Adrenal gland (tissue), 12 donors: Measurements from ENCODE around the gene CLPX. TPM values are rescaled to one million over a fixed set of nuclear protein-coding genes. Genes with fewer than 3 reads are reported as not detected.

Source experiments
- DNase-seq, 7 donors: peaks; one replicate each; pipeline ENCODE4 v3.0.0-alpha.2; 2019 to 2020
- H3K27ac ChIP-seq, 5 donors: fragments of 200-600 bp; sonication (generic) in 4 of 5; 1 replicate in 3 of 5; 2 replicates in 2 of 5; pipeline versions ENCODE4 v1.5.1 to v1.8.0; 2016 to 2020; ENCODE audit warnings: mild to moderate bottlenecking in 1 of 5
- H3K27me3 ChIP-seq: fragments of 200-600 bp; 2 replicates; pipeline ENCODE4 v1.8.0; 2021
- H3K36me3 ChIP-seq, 2 donors: fragments of 200-600 bp; replicated peaks in 1 of 2; 1 replicate in 1 of 2; 2 replicates in 1 of 2; pipeline versions ENCODE4 v1.5.1 to v1.8.0; 2018 to 2022
- H3K4me1 ChIP-seq, 2 donors: fragments of 200-600 bp; replicated peaks in 1 of 2; 1 replicate in 1 of 2; 2 replicates in 1 of 2; pipeline versions ENCODE4 v1.5.1 to v1.8.0; 2018 to 2021
- H3K4me3 ChIP-seq, 4 donors: fragments of 200-600 bp; sonication (generic) in 3 of 4; one replicate each; pipeline ENCODE4 v1.5.1; 2016 to 2018
- H3K9me3 ChIP-seq, 3 donors: fragments of 200-600 bp; sonication (generic) in 1 of 3; replicated peaks in 1 of 3; 1 replicate in 2 of 3; 2 replicates in 1 of 3; pipeline versions ENCODE4 v1.5.1 to v1.8.0; 2016 to 2021
- CTCF ChIP-seq, 6 experiments: fragments of 450-650 bp in 4 of 6; fragments of 200-600 bp in 2 of 6; sonication (generic) in 1 of 6; IDR thresholded peaks; 1 replicate in 5 of 6; 2 replicates in 1 of 6; pipeline versions ENCODE4 v1.5.1 to v1.8.0; 2016 to 2021; ENCODE audit warnings: antibody characterized with exemption in 6 of 6, mild to moderate bottlenecking in 2 of 6, moderate library complexity in 1 of 6
- POLR2A ChIP-seq, 2 donors: fragments of 450-650 bp; IDR thresholded peaks; one replicate each; pipeline ENCODE4 v1.6.1; 2017; ENCODE audit warnings: antibody characterized with exemption in 2 of 2, mild to moderate bottlenecking in 2 of 2, moderate library complexity in 1 of 2
- WGBS, 4 donors: extraction: QIAGEN DNeasy Blood & Tissue Kit in 2 of 4; methylation state at CpG; one replicate each; pipeline versions ENCODE4 v1.1.5 to v1.1.7; 2013 to 2017; 5-methylcytosine and 5-hydroxymethylcytosine counted together
- intact Hi-C, 2 donors: fragments of 100-400 bp; cut with DNase I; formaldehyde crosslinking; loops; one replicate each; pipeline versions ENCODE4 v1.14.1 to v1.15.0; 2022 to 2023
- polyA plus RNA-seq, 3 donors: library from polyadenylated mRNA; stranded (reverse); fragments of 200-250 nt in 2 of 3; fragments of 350-450 nt in 1 of 3; fragmentation: Illumina TruSeq in 1 of 3; extraction: RNeasy Lipid Tissue Mini Kit (QIAGEN cat#74804) in 1 of 3; gene quantifications; one replicate each; pipeline ENCODE4 v1.2.3, GENCODE V29; 2013 to 2014
- total RNA-seq, 9 donors: library from RNA; depleted of rRNA in 4 of 9; stranded (reverse); fragments of >200 nt in 4 of 9; fragments of 120-200 nt in 1 of 9; fragmentation: NEBNext Ultra II Directional in 1 of 9; extraction: Animal tissue kit (Norgen Biotek cat#: 25700) in 1 of 9; gene quantifications; one replicate each; pipeline versions ENCODE4 v1.1.0 to v1.2.4, GENCODE V29; 2013 to 2023
- donor health status: healthy with polysubstance abuse.
- donor health status: Bipolar disorder and iron deficiency.
- donor health status: DM: yes; HTN: yes; CAD: no.
- donor health status: DM: no; HTN: no; CAD: no.
- donor health status: DM: no; HTN: no; CAD: no.
- donor health status: DM: yes; HTN: yes; CAD: no.

Gene CLPX
- total and polyA plus RNA-seq, 12 donors = 10.4 to 70.7 (median 49.7) TPM

DNA sequence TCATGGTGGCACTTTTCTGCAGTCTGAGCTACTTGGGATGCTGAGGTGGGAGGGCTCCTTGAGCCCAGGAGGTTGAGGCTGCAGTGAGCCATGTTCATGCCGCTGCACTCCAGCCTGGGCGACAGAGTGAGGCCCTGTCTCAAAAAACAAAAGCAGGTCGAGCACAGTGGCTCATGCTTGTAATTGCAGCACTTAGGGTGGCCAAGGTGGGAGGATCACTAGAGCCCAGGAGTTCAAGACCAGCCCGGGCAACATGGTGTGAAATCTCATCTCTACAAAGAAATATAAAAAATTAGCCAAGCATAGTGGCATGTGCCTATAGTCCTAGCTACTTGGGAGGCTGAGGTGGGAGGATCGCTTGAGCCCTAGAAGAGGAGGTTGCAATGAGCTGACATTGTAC is 80.1 kb downstream of the CLPX start:
- intact Hi-C loops = loop anchor here in 1 of 2 donors (10.0 kb wide), 1 partner anchor 50 kb away; no protein-coding TSS in a partner anchor
- TF ChIP-seq POLR2A (IDR thresholded peaks at IDR 0.05) (no peak), CTCF (IDR thresholded peaks at IDR 0.05) (no peak)
- Histone ChIP-seq H3K9me3 (no peaks in the 10 kb centered on the region), H3K27me3 (no peaks in the 10 kb centered on the region), H3K4me3 (no peak overlapping the region), H3K27ac (no peak overlapping the region), H3K36me3 (peaks cover 0 to 11% of the 10 kb centered on the region in 2 donors), H3K4me1 (no peaks in the 10 kb centered on the region)
- peak in 1 of 7 donors; percentile 24 for DNase-seq
- WGBS, 4 donors = 90 to 94% (median 93%) methylated on average over 4 to 5 of the region's 5 CpGs

DNA sequence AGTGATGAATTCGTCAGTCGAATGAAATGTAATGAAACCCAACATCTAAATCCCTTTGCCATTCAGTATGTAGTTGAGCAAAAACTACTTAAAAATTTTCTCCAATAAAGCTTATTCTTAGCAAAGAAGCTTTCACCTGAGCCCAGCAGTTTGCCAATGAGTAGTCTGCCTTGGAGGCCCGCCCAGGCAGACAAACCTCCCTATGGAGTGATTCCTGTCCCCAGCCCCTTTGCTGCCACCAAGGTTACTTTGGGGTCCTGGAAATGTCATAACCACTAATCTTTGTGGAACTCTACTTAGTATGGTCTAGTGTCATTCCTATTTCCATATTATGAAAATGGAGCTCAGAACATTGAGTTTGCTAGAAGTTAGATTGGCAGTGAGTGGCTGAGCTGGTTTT is 82.2 kb downstream of the CLPX start:
- peaks cover 0 to 30% of the 10 kb centered on the region in 2 donors for H3K36me3 ChIP-seq
- no peak overlapping the region for H3K4me3 ChIP-seq
- no peak for TF ChIP-seq POLR2A (IDR thresholded peaks at IDR 0.05)
- no peak for TF ChIP-seq CTCF (IDR thresholded peaks at IDR 0.05)
- no peak overlapping the region for H3K27ac ChIP-seq
- H3K27me3 ChIP-seq = no peaks in the 10 kb centered on the region
- intact Hi-C loops = loop anchor here in 1 of 2 donors (10.0 kb wide), 1 partner anchor 48 kb away; no protein-coding TSS in a partner anchor
- no peaks in the 10 kb centered on the region for H3K9me3 ChIP-seq
- no peaks in the 10 kb centered on the region for H3K4me1 ChIP-seq
- WGBS, 4 donors = 96 to 98% (median 97%) methylated on average over 3 of the region's 3 CpGs
- no peak for DNase-seq

- Histone ChIP-seq H3K9me3 (no peaks in the 10 kb centered on the region), H3K4me1 (no peaks in the 10 kb centered on the region), H3K4me3 (no peak overlapping the region), H3K27me3 (no peaks in the 10 kb centered on the region), H3K36me3 (peaks cover 0 to 38% of the 10 kb centered on the region in 2 donors), H3K27ac (no peak overlapping the region)
- intact Hi-C loops = loop anchor here in 1 of 2 donors (10.0 kb wide), 1 partner anchor 47 kb away; no protein-coding TSS in a partner anchor
- DNase-seq = peak in 1 of 7 donors; percentile 20
- TF ChIP-seq CTCF (IDR thresholded peaks at IDR 0.05) = no peak
- no peak for TF ChIP-seq POLR2A (IDR thresholded peaks at IDR 0.05)
- 67 to 80% (median 77%) methylated on average over 20 to 75 of the region's 75 CpGs for WGBS, 4 donors
Observed at GRCh38 chr15:65101891-65102708, 83.0 kb downstream of the CLPX start.

DNA sequence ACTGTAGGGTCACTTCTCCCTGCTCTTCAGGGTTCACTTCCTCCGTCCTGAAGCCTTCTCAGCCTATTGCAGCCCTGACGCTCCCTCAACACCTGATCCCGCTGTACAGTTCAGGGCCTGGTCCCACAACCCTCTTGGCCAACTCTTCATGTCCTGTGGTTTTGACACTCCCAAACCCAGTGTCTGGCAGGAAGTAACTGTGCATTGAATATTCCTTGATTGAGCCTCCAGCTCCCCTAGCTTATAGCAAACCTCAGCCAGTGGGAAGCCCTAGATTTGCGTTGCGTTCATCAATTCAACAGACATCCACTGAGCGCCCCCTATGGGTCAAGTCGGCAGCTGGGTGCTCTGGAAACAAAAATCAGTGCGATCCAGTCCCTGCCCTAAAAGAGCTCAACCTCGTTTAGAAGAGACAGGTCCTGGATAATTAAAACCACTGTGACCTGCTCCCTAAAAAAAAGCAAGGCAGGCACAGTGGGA is 83.7 kb downstream of the CLPX start:
- Histone ChIP-seq H3K27ac (no peak overlapping the region), H3K36me3 (peaks cover 0 to 41% of the 10 kb centered on the region in 2 donors), H3K9me3 (no peaks in the 10 kb centered on the region), H3K4me3 (no peak overlapping the region), H3K27me3 (no peaks in the 10 kb centered on the region), H3K4me1 (no peaks in the 10 kb centered on the region)
- TF ChIP-seq CTCF (IDR thresholded peaks at IDR 0.05) (peak; percentile 65 to 71 (median 69)), POLR2A (IDR thresholded peaks at IDR 0.05) (no peak)
- DNase-seq = peak; percentile 61 to 86 (median 69)
- intact Hi-C loops = loop anchor here in 1 of 2 donors (10.0 kb wide), 1 partner anchor 47 kb away; no protein-coding TSS in a partner anchor
- WGBS, 4 donors = 31 to 38% (median 35%) methylated on average over 9 of the region's 9 CpGs
